ENCODE measurements around the gene GREB1L. TPM values are rescaled to one million over a fixed set of nuclear protein-coding genes. Genes with fewer than 3 reads are reported as not detected.

GREB1L gene
- polyA plus RNA-seq, 1 experiment = 2.7 TPM

DNA sequence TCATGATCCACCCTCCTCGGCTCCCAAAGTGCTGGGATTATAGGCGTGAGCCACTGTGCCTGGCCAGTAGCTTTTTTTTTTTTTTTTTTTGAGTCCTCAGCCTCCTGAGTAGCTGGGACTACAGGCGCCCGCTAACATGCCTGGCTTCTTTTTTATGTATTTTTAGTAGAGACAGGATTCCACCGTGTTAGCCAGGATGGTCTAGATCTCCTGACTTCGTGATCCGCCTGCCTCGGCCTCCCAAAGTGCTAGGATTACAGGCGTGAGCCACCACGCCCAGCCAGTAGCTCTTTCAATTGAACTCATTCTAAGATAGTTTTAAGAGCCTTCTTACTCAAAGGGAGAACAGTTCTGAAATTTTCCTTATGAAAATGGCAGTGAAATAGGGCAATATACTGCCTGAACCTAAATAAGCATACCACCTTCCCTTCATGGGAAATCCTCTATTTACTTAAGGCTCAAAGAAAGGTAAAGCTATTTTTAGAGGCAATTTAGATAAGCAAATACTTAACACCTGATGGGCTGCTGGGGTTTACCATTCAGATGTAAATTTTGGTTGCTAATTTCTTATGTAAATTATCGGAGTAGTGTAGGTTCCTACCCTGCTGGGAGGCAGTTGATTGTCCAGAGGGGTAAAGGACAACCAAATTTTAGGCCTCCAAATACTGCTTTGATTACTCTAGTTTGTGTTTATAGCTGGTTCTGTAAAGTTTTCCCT, 144.7 kb downstream of the GREB1L start:
- DNase-seq (ENCODE audit: low read depth) = no peak
- POLR2A ChIA-PET = no interaction called here
- no peaks in the 10 kb centered on the region for H3K36me3 ChIP-seq (ENCODE audit: control insufficient read depth, insufficient read depth, low read length)
- no peak overlapping the region for H3K4me3 ChIP-seq (ENCODE audit: low read depth, low read length)
- CTCF ChIA-PET = interaction anchor here (1.0 kb wide), 1 partner anchor 19 kb away, joined by 3 read pairs; no protein-coding TSS in a partner anchor
- no peaks in the 10 kb centered on the region for H3K27me3 ChIP-seq (ENCODE audit: control insufficient read depth, insufficient read depth, low read length)
- TF ChIP-seq, protein P1, sequence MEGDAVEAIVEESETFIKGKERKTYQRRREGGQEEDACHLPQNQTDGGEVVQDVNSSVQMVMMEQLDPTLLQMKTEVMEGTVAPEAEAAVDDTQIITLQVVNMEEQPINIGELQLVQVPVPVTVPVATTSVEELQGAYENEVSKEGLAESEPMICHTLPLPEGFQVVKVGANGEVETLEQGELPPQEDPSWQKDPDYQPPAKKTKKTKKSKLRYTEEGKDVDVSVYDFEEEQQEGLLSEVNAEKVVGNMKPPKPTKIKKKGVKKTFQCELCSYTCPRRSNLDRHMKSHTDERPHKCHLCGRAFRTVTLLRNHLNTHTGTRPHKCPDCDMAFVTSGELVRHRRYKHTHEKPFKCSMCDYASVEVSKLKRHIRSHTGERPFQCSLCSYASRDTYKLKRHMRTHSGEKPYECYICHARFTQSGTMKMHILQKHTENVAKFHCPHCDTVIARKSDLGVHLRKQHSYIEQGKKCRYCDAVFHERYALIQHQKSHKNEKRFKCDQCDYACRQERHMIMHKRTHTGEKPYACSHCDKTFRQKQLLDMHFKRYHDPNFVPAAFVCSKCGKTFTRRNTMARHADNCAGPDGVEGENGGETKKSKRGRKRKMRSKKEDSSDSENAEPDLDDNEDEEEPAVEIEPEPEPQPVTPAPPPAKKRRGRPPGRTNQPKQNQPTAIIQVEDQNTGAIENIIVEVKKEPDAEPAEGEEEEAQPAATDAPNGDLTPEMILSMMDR (IDR thresholded peaks at IDR 0.05; ENCODE audit: insufficient read depth, low read depth, low read length) = no peak

DNA sequence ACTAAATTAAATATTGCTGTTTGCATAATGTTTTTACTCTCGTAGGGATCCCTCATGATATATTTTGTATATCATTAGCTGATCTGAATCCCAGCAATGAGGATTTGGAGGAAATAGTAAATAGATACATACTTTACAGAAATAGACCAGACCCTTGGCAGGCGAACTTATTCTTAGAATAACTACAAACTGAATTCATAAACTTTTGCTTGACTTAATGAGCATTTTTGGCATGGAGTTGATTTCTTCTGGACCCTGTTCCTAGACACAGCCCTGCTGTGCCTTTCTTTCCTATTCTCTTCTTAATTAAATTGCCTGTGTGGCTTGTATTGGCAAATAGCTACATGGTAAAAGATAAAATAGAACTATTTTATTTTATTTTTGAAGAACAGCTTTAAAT, 145.9 kb downstream of the GREB1L start:
- Histone ChIP-seq H3K36me3 (ENCODE audit: control insufficient read depth, insufficient read depth, low read length) (no peaks in the 10 kb centered on the region), H3K27me3 (ENCODE audit: control insufficient read depth, insufficient read depth, low read length) (no peaks in the 10 kb centered on the region), H3K4me3 (ENCODE audit: low read depth, low read length) (no peak overlapping the region)
- TF ChIP-seq, protein P1 (IDR thresholded peaks at IDR 0.05; ENCODE audit: insufficient read depth, low read depth, low read length) = no peak
- ChIA-PET CTCF (no interaction called here), POLR2A (no interaction called here)
- DNase-seq (ENCODE audit: low read depth) = no peak

DNA sequence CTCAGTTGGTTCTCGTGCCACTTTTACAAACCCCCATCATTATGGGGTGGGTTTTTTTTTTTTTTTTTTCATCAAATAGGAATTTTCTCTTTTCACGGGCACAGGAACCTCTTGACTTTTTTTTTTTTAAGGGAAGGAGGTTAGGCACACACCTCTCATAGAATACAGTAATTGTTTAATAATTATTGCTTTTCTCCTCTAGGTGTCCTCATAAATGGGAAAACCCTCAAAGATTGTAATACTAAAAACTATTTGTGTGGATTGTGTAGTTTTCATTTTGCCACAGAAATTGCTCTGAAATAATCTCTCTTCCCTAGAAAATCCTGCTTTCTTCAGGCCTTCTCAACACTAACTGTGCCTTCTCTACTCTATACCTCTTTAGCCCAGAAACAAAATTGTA, 147.3 kb downstream of the GREB1L start:
- H3K27me3 ChIP-seq (ENCODE audit: control insufficient read depth, insufficient read depth, low read length) = no peaks in the 10 kb centered on the region
- no peak for DNase-seq (ENCODE audit: low read depth)
- no peak overlapping the region for H3K4me3 ChIP-seq (ENCODE audit: low read depth, low read length)
- no peaks in the 10 kb centered on the region for H3K36me3 ChIP-seq (ENCODE audit: control insufficient read depth, insufficient read depth, low read length)
- CTCF ChIA-PET = no interaction called here
- POLR2A ChIA-PET = no interaction called here
- TF ChIP-seq, protein P1 (IDR thresholded peaks at IDR 0.05; ENCODE audit: insufficient read depth, low read depth, low read length) = no peak; the same call in 1 of the 2 replicates

DNA sequence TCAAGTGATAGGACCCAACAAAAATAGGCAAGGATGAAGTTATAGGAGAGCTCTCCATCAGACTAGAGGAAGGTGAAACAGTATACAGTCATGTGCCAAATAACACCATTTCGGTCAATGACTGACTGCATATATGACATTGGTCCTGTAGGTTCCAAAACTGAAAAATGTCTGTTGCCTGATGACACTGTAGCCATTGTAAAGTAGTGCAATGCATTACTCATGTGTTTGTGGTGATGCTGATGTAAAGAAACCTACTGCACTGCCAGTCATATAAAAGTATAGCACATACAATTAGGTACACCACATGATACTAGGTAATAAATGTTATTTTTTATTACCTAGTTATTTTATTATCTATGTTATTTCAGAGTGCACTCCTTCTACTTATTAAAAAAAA, 147.9 kb downstream of the GREB1L start:
- H3K27me3 ChIP-seq (ENCODE audit: control insufficient read depth, insufficient read depth, low read length) = no peaks in the 10 kb centered on the region
- TF ChIP-seq, protein P1 (IDR thresholded peaks at IDR 0.05; ENCODE audit: insufficient read depth, low read depth, low read length) = no peak
- no peak for DNase-seq (ENCODE audit: low read depth)
- ChIA-PET CTCF (no interaction called here), POLR2A (no interaction called here)
- H3K36me3 ChIP-seq (ENCODE audit: control insufficient read depth, insufficient read depth, low read length) = no peaks in the 10 kb centered on the region
- no peak overlapping the region for H3K4me3 ChIP-seq (ENCODE audit: low read depth, low read length)

DNA sequence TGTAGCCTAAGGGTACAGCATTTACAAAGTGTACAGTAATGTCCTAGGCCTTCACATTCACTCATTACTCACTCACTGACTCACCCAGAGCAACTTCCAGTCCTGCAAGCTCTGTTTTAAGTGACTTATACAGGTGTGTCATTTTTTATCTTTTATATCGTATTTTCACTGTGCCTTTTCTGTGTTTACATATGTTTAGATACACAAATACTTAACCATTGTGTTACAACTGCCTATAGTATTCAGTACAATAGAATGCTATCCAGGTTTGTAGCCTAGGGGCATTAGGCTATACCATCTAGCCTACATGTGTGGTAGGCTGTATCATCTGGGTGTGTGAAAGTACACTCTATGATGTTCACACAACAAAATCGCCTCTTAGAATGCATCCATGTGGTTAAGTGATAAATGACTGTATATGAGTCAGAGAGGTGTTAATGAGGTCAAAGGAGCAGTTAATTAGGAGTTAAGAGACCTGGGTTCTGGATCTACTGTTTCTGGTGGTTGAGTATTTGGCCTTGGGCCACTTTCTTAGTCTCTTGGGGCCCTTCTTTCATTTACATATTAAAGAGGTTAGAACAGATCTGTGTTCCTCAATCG, 149.1 kb downstream of the GREB1L start:
- no peaks in the 10 kb centered on the region for H3K36me3 ChIP-seq (ENCODE audit: control insufficient read depth, insufficient read depth, low read length)
- TF ChIP-seq, protein P1 (IDR thresholded peaks at IDR 0.05; ENCODE audit: insufficient read depth, low read depth, low read length) = no peak
- ChIA-PET CTCF (no interaction called here), POLR2A (no interaction called here)
- H3K27me3 ChIP-seq (ENCODE audit: control insufficient read depth, insufficient read depth, low read length) = no peaks in the 10 kb centered on the region
- H3K4me3 ChIP-seq (ENCODE audit: low read depth, low read length) = no peak overlapping the region
- peak; percentile 49 for DNase-seq (ENCODE audit: low read depth)
